ENCODE measurements around the gene SMPDL3B. TPM values are rescaled to one million over a fixed set of nuclear protein-coding genes. Genes with fewer than 3 reads are reported as not detected.

SMPDL3B gene
- total and polyA plus RNA-seq, 2 of the 13 experiments (the other 11 are each of a cell fraction or from before 2014, with no cell fraction given), result 0.29 to 1.3 TPM

GRCh38 chr1:27959792-27960603, 25.2 kb downstream of the SMPDL3B start, which contains the start of gene XKR8 (continued):
- no peak for TF ChIP-seq NFAT5 (CRISPR knock-in tag; IDR thresholded peaks at IDR 0.05)
- no peak for TF ChIP-seq FOXK1 (CRISPR knock-in tag; IDR thresholded peaks at IDR 0.05; ENCODE audit: borderline replicate concordance, low read depth)
- TF ChIP-seq ZNF644 (CRISPR knock-in tag; IDR thresholded peaks at IDR 0.05; ENCODE audit: low read depth), result no peak
- TF ChIP-seq SP2 (CRISPR knock-in tag; IDR thresholded peaks at IDR 0.05), result peak; percentile 49; the same call in 1 of the 2 replicates
- no peak for TF ChIP-seq ZNF510 (CRISPR knock-in tag; IDR thresholded peaks at IDR 0.05; ENCODE audit: low read depth)
- no peak for TF ChIP-seq LCORL (IDR thresholded peaks at IDR 0.05)
- TF ChIP-seq LCORL (CRISPR knock-in tag; IDR thresholded peaks at IDR 0.05), result peak; percentile 49
- 0 out of 2 replicates have a peak, but pooled peaks have one; percentile 19 for TF ChIP-seq DRAP1 (CRISPR knock-in tag; IDR thresholded peaks at IDR 0.05)
- peak; percentile 55; the same call in 1 of the 2 replicates for TF ChIP-seq MAX (IDR thresholded peaks at IDR 0.05)
- no peak for TF ChIP-seq ZNF788 (CRISPR knock-in tag; IDR thresholded peaks at IDR 0.05; ENCODE audit: borderline replicate concordance)
- TF ChIP-seq MYC (CRISPR knock-in tag; IDR thresholded peaks at IDR 0.05; ENCODE audit: borderline replicate concordance), result peak; percentile 35
- TF ChIP-seq MXD1 (CRISPR knock-in tag; IDR thresholded peaks at IDR 0.05), result no peak
- TF ChIP-seq MYNN (CRISPR knock-in tag; IDR thresholded peaks at IDR 0.05; ENCODE audit: low read depth), result no peak
- TF ChIP-seq GABPB1 (CRISPR knock-in tag; IDR thresholded peaks at IDR 0.05), result peak; percentile 66; the same call in 1 of the 2 replicates
- TF ChIP-seq MIER2 (CRISPR knock-in tag; IDR thresholded peaks at IDR 0.05), result no peak
- TF ChIP-seq HOXD1 (CRISPR knock-in tag; IDR thresholded peaks at IDR 0.05), result 0 out of 2 replicates have a peak, but pooled peaks have one; percentile 30
- TF ChIP-seq ZNF296 (CRISPR knock-in tag; conservative IDR thresholded peaks at IDR 0.05), result no peak
- no peak for TF ChIP-seq SSRP1 (CRISPR knock-in tag; IDR thresholded peaks at IDR 0.05)
- no peak for TF ChIP-seq SRY (CRISPR knock-in tag; IDR thresholded peaks at IDR 0.05)
